GM12878 (cell line): ENCODE results near the gene GUCA2B.

Experiments
- NR2C2 ChIP-seq: IDR thresholded peaks from 2 replicates; pipeline ENCODE4 v1.6.1; 2011; ENCODE audit warnings: borderline replicate concordance, low read depth; ENCODE audit not compliant: control insufficient read depth, insufficient read length
- POLR2A ChIP-seq: IDR thresholded peaks from 2 replicates; pipeline ENCODE4 v1.6.1; 2011; ENCODE audit warnings: low read depth, mild to moderate bottlenecking, low read length

GRCh38 chr1:42136466-42136865, 16.7 kb upstream of the GUCA2B start:
- TF ChIP-seq NR2C2, result no peak
- no peak for TF ChIP-seq POLR2A
